GM21619 (cell line): Measurements from ENCODE around the gene FHL3.

Source experiments
- ATAC-seq: cut with Tn5 transposase; IDR thresholded peaks from one replicate; pipeline ENCODE4 v1.9.1; 2021; ENCODE audit not compliant: unreplicated experiment

Gene FHL3

DNA sequence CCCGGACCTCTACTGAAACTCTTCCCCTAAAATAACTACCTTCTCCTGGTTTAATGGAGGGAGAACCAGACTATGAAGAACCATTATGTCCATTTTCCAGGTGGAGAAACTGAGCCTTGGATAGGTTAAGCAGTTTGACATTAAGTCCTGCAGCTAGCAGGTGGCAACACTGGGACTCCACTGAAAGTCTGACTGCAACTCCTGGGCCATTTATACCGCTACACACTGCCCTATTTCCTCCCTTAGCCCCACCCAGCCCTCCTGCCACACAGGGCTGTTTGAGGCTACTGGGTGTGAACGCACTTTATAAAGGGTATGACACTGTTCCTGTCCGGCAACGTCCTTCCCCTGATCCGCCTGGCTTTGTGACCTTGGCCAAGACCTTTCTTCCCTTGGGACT, 58.0 kb downstream of the FHL3 start:
- ATAC-seq = no peak
